SH-SY5Y (cell line): ENCODE measurements around the gene CMSS1.

Source experiments
- GATA2 ChIP-seq: IDR thresholded peaks from 2 replicates; pipeline ENCODE4 v1.6.1; 2011; ENCODE audit warnings: mild to moderate bottlenecking, low read depth, low read length
- GATA3 ChIP-seq: IDR thresholded peaks from 2 replicates; pipeline ENCODE4 v1.6.1; 2011; ENCODE audit warnings: low read depth, mild to moderate bottlenecking, low read length, moderate library complexity

GRCh38 chr3:100225883-100226282, 408.2 kb downstream of the CMSS1 start:
- TF ChIP-seq GATA2 = no peak
- no peak for TF ChIP-seq GATA3
